ENCODE measurements around the gene PADI2. TPM values are rescaled to one million over a fixed set of nuclear protein-coding genes. Genes with fewer than 3 reads are reported as not detected.

The PADI2 gene
- total RNA-seq, 1 experiment from 2014 or later, result 1.3 TPM

DNA sequence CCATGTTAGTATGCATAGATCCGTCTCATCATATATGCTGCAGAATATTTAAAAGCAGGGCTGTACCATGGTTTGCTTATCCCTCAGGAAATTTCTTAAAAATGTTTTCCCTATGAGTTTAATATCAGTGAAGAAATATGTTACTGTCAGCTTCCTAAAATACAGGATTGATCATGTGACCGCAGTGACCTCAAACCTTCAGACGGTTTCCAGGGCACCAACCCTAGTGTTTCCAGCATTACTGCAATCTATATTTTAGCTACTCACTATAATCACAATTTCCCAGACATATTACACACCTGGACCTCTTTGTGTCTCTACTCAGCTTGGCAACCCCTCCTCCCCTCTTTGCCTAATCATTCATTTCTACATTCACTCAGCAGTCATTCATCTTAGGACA lies 57.8 kb downstream of the PADI2 start:
- Mint-ChIP-seq H3K4me1 (ENCODE audit: low read depth, unreplicated experiment) (no peaks in the 10 kb centered on the region), H3K9me3 (ENCODE audit: low read depth, unreplicated experiment) (peaks cover 2% of the 10 kb centered on the region), H3K36me3 (ENCODE audit: insufficient read depth, unreplicated experiment) (no peaks in the 10 kb centered on the region), H3K4me3 (ENCODE audit: low read depth, unreplicated experiment) (no peak overlapping the region), H3K27me3 (ENCODE audit: unreplicated experiment) (peaks cover 15% of the 10 kb centered on the region), H3K27ac (ENCODE audit: unreplicated experiment) (no peak overlapping the region)
- no TSS peak for BruUV-seq (replicated peaks)
- TF ChIP-seq, protein P1, sequence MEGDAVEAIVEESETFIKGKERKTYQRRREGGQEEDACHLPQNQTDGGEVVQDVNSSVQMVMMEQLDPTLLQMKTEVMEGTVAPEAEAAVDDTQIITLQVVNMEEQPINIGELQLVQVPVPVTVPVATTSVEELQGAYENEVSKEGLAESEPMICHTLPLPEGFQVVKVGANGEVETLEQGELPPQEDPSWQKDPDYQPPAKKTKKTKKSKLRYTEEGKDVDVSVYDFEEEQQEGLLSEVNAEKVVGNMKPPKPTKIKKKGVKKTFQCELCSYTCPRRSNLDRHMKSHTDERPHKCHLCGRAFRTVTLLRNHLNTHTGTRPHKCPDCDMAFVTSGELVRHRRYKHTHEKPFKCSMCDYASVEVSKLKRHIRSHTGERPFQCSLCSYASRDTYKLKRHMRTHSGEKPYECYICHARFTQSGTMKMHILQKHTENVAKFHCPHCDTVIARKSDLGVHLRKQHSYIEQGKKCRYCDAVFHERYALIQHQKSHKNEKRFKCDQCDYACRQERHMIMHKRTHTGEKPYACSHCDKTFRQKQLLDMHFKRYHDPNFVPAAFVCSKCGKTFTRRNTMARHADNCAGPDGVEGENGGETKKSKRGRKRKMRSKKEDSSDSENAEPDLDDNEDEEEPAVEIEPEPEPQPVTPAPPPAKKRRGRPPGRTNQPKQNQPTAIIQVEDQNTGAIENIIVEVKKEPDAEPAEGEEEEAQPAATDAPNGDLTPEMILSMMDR (IDR thresholded peaks at IDR 0.05; ENCODE audit: unreplicated experiment), result no peak
- intact Hi-C loops (cut with micrococcal nuclease; ENCODE audit: unreplicated experiment), result no loop called here
- no peak for DNase-seq
- CTCF ChIA-PET, result no interaction called here

DNA sequence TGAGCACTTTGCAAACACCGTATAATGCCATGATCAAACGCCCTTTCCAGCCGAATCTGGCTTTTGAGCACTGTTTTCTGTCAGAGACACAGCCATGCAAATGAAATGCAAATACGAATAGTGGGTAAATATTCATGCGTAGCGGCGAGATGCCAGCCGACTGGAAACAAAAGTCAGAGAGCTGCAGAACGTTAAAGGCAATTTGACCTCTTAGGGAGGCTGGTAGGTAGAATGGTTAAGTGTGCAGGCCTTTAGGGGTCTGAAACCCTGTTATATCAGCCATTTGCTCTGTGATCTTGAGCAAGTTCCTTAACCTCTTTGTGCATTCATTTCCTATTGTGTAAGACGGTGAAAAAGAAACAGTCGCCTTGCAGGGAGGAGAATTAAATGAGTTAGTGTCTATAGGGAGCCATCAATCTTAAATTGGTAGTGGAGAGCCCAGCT lies 58.9 kb downstream of the PADI2 start:
- no peak overlapping the region for H3K4me3 Mint-ChIP-seq (ENCODE audit: low read depth, unreplicated experiment)
- DNase-seq, result no peak
- H3K27me3 Mint-ChIP-seq (ENCODE audit: unreplicated experiment), result peaks cover 15% of the 10 kb centered on the region
- peaks cover 2% of the 10 kb centered on the region for H3K9me3 Mint-ChIP-seq (ENCODE audit: low read depth, unreplicated experiment)
- intact Hi-C loops (cut with micrococcal nuclease; ENCODE audit: unreplicated experiment), result no loop called here
- TF ChIP-seq, protein P1 (IDR thresholded peaks at IDR 0.05; ENCODE audit: unreplicated experiment), result no peak
- H3K27ac Mint-ChIP-seq (ENCODE audit: unreplicated experiment), result no peak overlapping the region
- no peaks in the 10 kb centered on the region for H3K4me1 Mint-ChIP-seq (ENCODE audit: low read depth, unreplicated experiment)
- no peaks in the 10 kb centered on the region for H3K36me3 Mint-ChIP-seq (ENCODE audit: insufficient read depth, unreplicated experiment)
- BruUV-seq (replicated peaks), result no TSS peak
- CTCF ChIA-PET, result no interaction called here

DNA sequence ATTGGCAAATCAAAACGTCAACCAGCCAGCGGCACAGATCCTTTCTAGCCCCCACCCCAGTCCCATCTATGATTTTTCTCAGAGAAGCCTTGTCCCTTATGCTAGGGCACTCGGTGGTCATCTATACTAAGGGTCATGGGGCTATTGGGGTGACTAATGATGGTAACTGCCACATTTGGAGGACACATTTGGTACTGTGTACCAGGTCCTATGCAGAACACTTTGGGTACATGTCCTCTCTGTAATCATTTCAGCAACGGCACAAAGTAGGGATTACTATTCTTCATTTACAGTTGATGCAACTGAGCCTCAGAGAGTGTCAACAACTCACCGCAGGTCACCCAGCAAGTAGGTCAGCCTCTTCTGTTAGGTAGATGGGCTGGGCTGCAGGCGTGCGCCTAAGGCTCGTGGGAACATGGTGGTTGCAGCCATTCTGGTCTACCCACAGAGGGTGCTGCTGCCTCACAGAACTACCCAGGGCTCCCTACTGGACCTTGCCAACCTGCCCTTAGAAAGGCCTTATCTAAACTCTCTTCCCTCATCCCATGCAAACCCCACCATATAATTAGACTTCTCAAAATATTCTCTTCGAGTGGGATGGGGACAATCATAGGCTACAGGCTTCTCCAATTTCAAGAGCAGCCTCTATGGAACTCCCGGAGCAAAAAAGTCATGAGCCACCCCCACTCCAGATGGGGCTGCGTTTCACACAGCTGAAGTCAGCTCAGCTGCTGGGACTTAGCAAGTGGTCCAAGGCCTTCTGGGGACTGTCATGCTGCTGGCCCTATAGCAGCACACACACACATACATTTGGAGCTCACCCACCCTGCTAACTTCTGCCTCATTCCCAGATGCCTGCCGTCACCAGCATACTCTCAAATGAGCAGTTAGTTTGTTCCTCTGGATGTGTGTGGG lies 59.6 kb downstream of the PADI2 start:
- peak; percentile 74 for DNase-seq
- Mint-ChIP-seq H3K4me1 (ENCODE audit: low read depth, unreplicated experiment) (no peaks in the 10 kb centered on the region), H3K36me3 (ENCODE audit: insufficient read depth, unreplicated experiment) (no peaks in the 10 kb centered on the region), H3K27me3 (ENCODE audit: unreplicated experiment) (peaks cover 15% of the 10 kb centered on the region), H3K27ac (ENCODE audit: unreplicated experiment) (no peak overlapping the region), H3K9me3 (ENCODE audit: low read depth, unreplicated experiment) (peaks cover 2% of the 10 kb centered on the region), H3K4me3 (ENCODE audit: low read depth, unreplicated experiment) (no peak overlapping the region)
- intact Hi-C loops (cut with micrococcal nuclease; ENCODE audit: unreplicated experiment), result loop anchor here (2.0 to 5.0 kb wide), 2 partner anchors 347 to 428 kb away; no protein-coding TSS in a partner anchor
- CTCF ChIA-PET, result no interaction called here
- TF ChIP-seq, protein P1 (IDR thresholded peaks at IDR 0.05; ENCODE audit: unreplicated experiment), result peak; percentile 55
- BruUV-seq (replicated peaks), result no TSS peak

DNA sequence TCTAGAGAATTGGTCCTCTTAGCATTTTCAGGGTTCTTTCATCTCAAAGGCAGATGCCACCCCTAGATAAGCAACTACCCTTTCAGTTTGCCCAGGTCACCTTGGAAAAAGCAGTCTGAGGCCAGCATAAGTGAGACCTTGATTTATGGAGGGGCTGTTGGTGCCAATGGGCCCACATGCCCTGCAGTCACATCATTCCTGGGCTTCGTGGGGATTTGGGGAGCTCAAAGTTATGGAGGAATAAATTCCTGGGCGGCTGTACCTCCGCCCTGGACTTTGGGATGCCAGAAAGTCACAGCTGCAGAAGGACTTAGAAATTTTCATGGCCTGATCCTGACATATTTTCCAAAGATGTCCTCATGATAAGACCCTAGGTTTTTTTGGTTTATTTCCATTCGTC lies 62.7 kb downstream of the PADI2 start:
- Mint-ChIP-seq H3K27ac (ENCODE audit: unreplicated experiment) (no peak overlapping the region), H3K4me3 (ENCODE audit: low read depth, unreplicated experiment) (no peak overlapping the region), H3K9me3 (ENCODE audit: low read depth, unreplicated experiment) (no peaks in the 10 kb centered on the region), H3K36me3 (ENCODE audit: insufficient read depth, unreplicated experiment) (peaks cover 15% of the 10 kb centered on the region), H3K4me1 (ENCODE audit: low read depth, unreplicated experiment) (no peaks in the 10 kb centered on the region), H3K27me3 (ENCODE audit: unreplicated experiment) (peaks cover 15% of the 10 kb centered on the region)
- CTCF ChIA-PET, result no interaction called here
- intact Hi-C loops (cut with micrococcal nuclease; ENCODE audit: unreplicated experiment), result loop anchor here (5.0 kb wide), 1 partner anchor 431 kb away; no protein-coding TSS in a partner anchor
- TF ChIP-seq, protein P1 (IDR thresholded peaks at IDR 0.05; ENCODE audit: unreplicated experiment), result no peak
- no peak for DNase-seq
- no TSS peak for BruUV-seq (replicated peaks)

Measured in Calu3 (cell line).